Myocyte (in vitro differentiated cells): ENCODE measurements around the gene CALML5. TPM values are rescaled to one million over a fixed set of nuclear protein-coding genes. Genes with fewer than 3 reads are reported as not detected.

Experiments used
- DNase-seq: peaks from one replicate; pipeline ENCODE4 v3.0.0-alpha.2; 2012; ENCODE audit warnings: low read depth
- total RNA-seq: library from RNA; depleted of rRNA; stranded (reverse); fragments of >200 nt; gene quantifications from 2 replicates; pipeline ENCODE4 v1.2.3, GENCODE V29; 2014

CALML5 gene
- total RNA-seq, 1 donor from 2014 or later, result not detected

- no peak for DNase-seq
Observed at GRCh38 chr10:5533098-5533731, 33.8 kb upstream of the CALML5 start.

GRCh38 chr10:5532618-5533097 lies 33.3 kb upstream of the CALML5 start:
- DNase-seq, result no peak

GRCh38 chr10:5532307-5532605 lies 32.9 kb upstream of the CALML5 start:
- DNase-seq, result no peak

GRCh38 chr10:5531558-5532306 lies 32.4 kb upstream of the CALML5 start:
- no peak for DNase-seq

- DNase-seq, result no peak
Observed at GRCh38 chr10:5530846-5531557, 31.6 kb upstream of the CALML5 start.

GRCh38 chr10:5530412-5530806 lies 31.0 kb upstream of the CALML5 start:
- no peak for DNase-seq

GRCh38 chr10:5529702-5530411 lies 30.5 kb upstream of the CALML5 start:
- peak; percentile 17 for DNase-seq

GRCh38 chr10:5528989-5529701 lies 29.8 kb upstream of the CALML5 start:
- DNase-seq, result no peak

GRCh38 chr10:5527332-5528200 lies 28.2 kb upstream of the CALML5 start:
- no peak for DNase-seq

GRCh38 chr10:5526691-5527331 lies 27.4 kb upstream of the CALML5 start:
- no peak for DNase-seq

GRCh38 chr10:5525561-5526341 lies 26.4 kb upstream of the CALML5 start:
- no peak for DNase-seq

GRCh38 chr10:5524641-5525560 lies 25.5 kb upstream of the CALML5 start, which contains the start of gene CALML3:
TSS of gene CALML3 (plus strand) at chr10:5524961. CDS start at chr10:5525086, 125 bp downstream.
- no peak for DNase-seq

- DNase-seq, result no peak
Observed at GRCh38 chr10:5523796-5524574, 24.6 kb upstream of the CALML5 start.

GRCh38 chr10:5522913-5523560 lies 23.7 kb upstream of the CALML5 start:
- no peak for DNase-seq

- no peak for DNase-seq
Observed at GRCh38 chr10:5519054-5519453, 19.7 kb upstream of the CALML5 start.

GRCh38 chr10:5518143-5518542 lies 18.8 kb upstream of the CALML5 start:
- no peak for DNase-seq
